GM23248 (cell line): Measurements from ENCODE around the gene KLHL14.

Source experiments
- EZH2 ChIP-seq: fragments of 200-600 bp; sonication (generic); IDR thresholded peaks from 2 replicates; pipeline ENCODE4 v1.6.1; 2018; ENCODE audit warnings: antibody characterized with exemption, mild to moderate bottlenecking; ENCODE audit not compliant: insufficient read depth, poor library complexity, severe bottlenecking
- EZH2phosphoT487 ChIP-seq: fragments of 200-600 bp; sonication (generic); IDR thresholded peaks from 2 replicates; pipeline ENCODE4 v1.6.1; 2018; ENCODE audit warnings: antibody characterized with exemption, moderate library complexity, mild to moderate bottlenecking, low read depth; ENCODE audit not compliant: insufficient read depth

- TF ChIP-seq EZH2phosphoT487 (no peak), EZH2 (no peak)
Observed at GRCh38 chr18:32661486-32662299, 111.1 kb downstream of the KLHL14 start.
